Measurements from ENCODE around the gene NAPG. TPM values are rescaled to one million over a fixed set of nuclear protein-coding genes. Genes with fewer than 3 reads are reported as not detected.
A peak's percentile ranks its signal among the peaks of the same experiment; 100 is the strongest.
"Not testable (repeated sequence)": the region's sequence is repeated elsewhere in the genome, so short reads cannot be mapped to it uniquely, and the experiment has no call there.

Gene NAPG
- total RNA-seq, 1 donor from 2014 or later = 37.4 TPM

DNA sequence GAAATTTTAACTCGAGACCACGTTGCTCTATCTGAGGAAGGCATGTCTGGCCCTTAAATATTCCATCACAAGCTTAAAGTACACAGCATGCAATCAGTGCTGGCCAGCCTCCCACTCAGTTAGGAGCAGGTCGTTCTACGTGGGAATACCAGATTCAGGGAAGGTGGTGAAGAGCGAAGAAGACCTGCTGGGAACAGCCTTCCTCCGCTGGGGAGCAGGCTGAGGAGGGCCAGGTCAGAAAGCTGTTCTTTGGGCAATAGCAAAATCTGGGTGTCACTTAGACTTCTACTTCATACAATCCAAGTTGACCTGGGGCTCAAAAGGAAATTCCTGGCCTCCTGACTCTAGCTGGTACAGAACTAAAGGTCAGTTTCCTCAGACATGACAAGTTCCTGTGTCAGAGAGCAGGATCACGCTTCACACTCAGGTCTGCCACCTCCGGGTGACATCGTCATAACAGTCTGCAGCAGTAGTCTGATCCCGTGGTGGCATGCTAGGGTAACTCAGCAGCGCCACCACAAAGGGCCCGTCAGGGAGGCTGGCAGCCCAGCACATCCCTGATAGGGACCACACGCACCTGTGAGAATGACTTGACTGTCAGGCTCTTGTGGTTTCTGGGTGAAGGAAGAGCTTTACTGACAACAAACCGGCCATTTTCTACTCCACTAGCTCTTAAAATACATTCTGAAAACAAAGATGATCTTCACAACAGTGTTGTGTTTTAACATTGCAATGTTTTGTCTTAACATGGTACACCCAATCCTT, 35.2 kb upstream of the NAPG start:
- H3K27me3 Mint-ChIP-seq (ENCODE audit: insufficient read depth) = peaks cover under 1% of the 10 kb centered on the region
- H3K4me3 Mint-ChIP-seq = no peak overlapping the region
- peaks cover 10% of the 10 kb centered on the region for H3K4me1 Mint-ChIP-seq (ENCODE audit: low read depth)
- H3K27ac Mint-ChIP-seq = no peak overlapping the region
- peak; percentile 14 for DNase-seq (ENCODE audit: low spot score)
- intact Hi-C loops (cut with micrococcal nuclease) = loop anchor here (10.0 kb wide), 1 partner anchor 276 kb away; no protein-coding TSS in a partner anchor
- H3K9me3 Mint-ChIP-seq = no peaks in the 10 kb centered on the region
- no peaks in the 10 kb centered on the region for H3K36me3 Mint-ChIP-seq (ENCODE audit: low read depth)

DNA sequence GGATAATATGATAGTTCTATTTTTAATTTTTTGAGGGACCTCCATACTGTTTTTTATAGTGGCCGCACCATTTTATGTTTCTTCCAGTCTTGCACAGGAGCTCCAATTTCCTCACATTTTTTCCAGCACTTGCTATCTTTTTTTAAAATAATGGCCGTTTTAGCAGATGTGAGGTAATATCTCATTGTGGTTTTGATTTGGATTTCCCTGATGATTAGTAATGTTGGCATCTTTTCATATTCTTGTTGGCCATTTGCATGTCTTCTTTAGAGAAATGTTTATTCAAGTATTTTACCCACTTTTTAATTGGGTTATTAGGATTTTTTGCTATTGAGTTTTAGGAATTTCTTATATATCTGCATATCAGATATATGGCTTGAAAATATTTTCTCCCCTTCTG, 29.9 kb upstream of the NAPG start:
- Mint-ChIP-seq H3K4me1 (ENCODE audit: low read depth) (peaks cover 10% of the 10 kb centered on the region), H3K27ac (no peak overlapping the region), H3K36me3 (ENCODE audit: low read depth) (no peaks in the 10 kb centered on the region), H3K4me3 (no peak overlapping the region), H3K27me3 (ENCODE audit: insufficient read depth) (peaks cover 9% of the 10 kb centered on the region), H3K9me3 (no peaks in the 10 kb centered on the region)
- intact Hi-C loops (cut with micrococcal nuclease) = loop anchor here (10.0 kb wide), 1 partner anchor 281 kb away; no protein-coding TSS in a partner anchor
- no peak for DNase-seq (ENCODE audit: low spot score)

DNA sequence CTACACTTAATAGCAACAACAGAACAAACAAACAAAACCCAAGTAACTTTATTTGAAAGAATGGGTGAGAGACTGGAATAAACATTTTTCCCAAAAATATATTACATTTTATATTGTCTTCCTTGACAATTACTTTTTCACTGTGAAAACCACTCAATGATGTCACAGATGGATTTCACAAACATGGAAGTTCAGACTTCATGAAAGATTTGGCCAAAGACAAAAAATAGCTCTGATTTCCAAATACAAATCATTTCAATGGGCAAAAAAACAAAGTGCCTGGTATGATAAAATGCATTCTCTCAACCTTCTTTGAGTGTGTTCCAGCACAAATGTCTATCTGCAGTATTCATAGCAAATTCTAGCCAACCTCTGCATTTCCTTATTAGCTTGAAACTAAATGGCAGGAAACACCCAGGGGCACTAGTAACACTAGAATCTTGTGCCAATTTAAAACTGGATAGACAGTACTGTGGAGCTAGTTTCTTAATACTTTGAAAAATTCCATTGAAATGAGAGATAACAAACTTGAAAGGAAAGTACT, 28.5 kb upstream of the NAPG start:
- intact Hi-C loops (cut with micrococcal nuclease) = loop anchor here (10.0 kb wide), 1 partner anchor 282 kb away; no protein-coding TSS in a partner anchor
- Mint-ChIP-seq H3K27me3 (ENCODE audit: insufficient read depth) (peaks cover 11% of the 10 kb centered on the region), H3K27ac (no peak overlapping the region), H3K9me3 (no peaks in the 10 kb centered on the region), H3K4me3 (no peak overlapping the region), H3K36me3 (ENCODE audit: low read depth) (no peaks in the 10 kb centered on the region), H3K4me1 (ENCODE audit: low read depth) (peaks cover 9% of the 10 kb centered on the region)
- DNase-seq (ENCODE audit: low spot score) = no peak

DNA sequence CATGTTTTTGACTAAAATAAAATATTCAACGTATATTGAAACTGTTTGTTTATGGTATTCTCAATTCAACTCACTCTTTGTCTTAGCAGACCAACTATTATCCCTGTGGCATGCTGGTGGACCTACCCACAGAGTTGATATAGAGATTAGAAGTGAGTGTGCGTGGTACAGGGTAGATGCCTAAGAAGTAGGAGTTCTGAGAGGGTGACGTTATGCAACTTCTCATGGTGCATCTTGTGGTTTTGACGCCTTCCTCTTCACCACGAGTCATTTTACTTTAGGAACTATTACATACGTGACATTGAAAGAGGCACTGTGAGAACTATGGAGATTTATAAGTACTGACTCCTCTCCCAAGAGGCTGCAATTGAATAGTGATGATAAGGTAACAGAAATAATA, 26.6 kb upstream of the NAPG start:
- no peak for DNase-seq (ENCODE audit: low spot score)
- Mint-ChIP-seq H3K9me3 (no peaks in the 10 kb centered on the region), H3K27ac (no peak overlapping the region), H3K27me3 (ENCODE audit: insufficient read depth) (peaks cover 12% of the 10 kb centered on the region), H3K4me3 (no peak overlapping the region), H3K36me3 (ENCODE audit: low read depth) (no peaks in the 10 kb centered on the region), H3K4me1 (ENCODE audit: low read depth) (peaks cover 9% of the 10 kb centered on the region)
- intact Hi-C loops (cut with micrococcal nuclease) = loop anchor here (1.0 to 10.0 kb wide), 3 partner anchors 26 to 376 kb away; no protein-coding TSS in a partner anchor

DNA sequence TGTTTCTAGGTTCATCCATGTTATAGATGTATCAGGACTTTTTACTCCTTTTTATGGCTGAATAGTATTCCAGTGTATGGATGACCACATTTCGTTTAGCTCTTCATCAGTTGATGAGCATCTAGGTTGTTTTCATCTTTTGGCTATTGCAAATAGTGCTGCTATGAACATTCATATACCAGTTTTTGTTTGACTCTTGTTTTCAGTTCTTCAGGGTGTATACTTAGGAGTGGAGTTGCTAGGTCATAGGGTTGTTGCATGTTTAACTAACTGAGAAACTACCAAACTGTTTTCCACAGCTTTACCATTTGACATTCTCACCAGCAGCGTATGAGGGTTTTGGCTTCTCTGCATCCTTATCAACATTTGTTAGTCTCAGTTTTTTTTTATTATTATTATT, 25.8 kb upstream of the NAPG start:
- H3K9me3 Mint-ChIP-seq = peaks cover 7% of the 10 kb centered on the region
- H3K4me1 Mint-ChIP-seq (ENCODE audit: low read depth) = peaks cover 9% of the 10 kb centered on the region
- H3K36me3 Mint-ChIP-seq (ENCODE audit: low read depth) = no peaks in the 10 kb centered on the region
- H3K4me3 Mint-ChIP-seq = no peak overlapping the region
- no peak overlapping the region for H3K27ac Mint-ChIP-seq
- peaks cover 12% of the 10 kb centered on the region for H3K27me3 Mint-ChIP-seq (ENCODE audit: insufficient read depth)
- no peak for DNase-seq (ENCODE audit: low spot score)
- intact Hi-C loops (cut with micrococcal nuclease) = no loop called here

DNA sequence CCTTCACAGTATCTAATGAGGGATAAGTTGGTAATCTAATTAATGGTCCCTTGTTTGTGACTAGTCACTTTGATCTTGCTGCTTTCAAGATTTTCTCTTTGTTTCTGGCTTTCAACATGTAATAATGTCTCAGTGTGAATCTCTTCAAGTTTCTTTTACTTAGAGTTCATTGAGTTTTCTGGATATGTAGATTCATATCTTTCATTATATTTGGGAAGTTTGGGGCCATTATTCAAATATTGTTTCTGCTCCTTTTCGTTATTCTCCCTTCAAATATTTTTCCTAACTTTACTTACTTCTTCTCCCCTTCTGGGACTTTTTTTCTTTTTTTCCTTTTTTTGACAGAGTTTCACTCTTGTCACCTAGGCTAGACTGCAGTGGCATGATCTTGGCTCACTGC, 21.1 kb upstream of the NAPG start:
- peaks cover 22% of the 10 kb centered on the region for H3K9me3 Mint-ChIP-seq
- peaks cover 7% of the 10 kb centered on the region for H3K27me3 Mint-ChIP-seq (ENCODE audit: insufficient read depth)
- no peaks in the 10 kb centered on the region for H3K36me3 Mint-ChIP-seq (ENCODE audit: low read depth)
- intact Hi-C loops (cut with micrococcal nuclease) = no loop called here
- no peak overlapping the region for H3K27ac Mint-ChIP-seq
- no peak for DNase-seq (ENCODE audit: low spot score)
- H3K4me1 Mint-ChIP-seq (ENCODE audit: low read depth) = no peaks in the 10 kb centered on the region
- no peak overlapping the region for H3K4me3 Mint-ChIP-seq

DNA sequence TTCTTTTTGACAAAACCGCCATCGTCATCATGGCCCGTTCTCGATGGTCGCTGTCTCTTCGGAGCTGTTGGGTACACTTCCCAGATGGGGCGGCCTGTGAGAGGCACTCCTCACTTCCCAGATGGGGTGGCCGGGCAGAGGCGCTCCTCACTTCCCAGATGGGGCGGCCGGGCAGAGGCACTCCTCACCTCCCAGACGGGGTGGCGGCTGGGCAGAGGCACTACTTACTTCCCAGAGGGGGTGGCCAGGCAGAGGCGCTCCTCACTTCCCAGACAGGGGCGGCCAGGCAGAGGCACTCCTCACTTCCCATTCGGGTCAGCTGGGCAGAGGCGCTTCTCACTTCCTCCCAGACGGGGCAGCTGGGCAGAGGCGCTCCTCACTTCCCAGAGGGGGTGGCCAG, 19.9 kb upstream of the NAPG start:
- H3K4me1 Mint-ChIP-seq (ENCODE audit: low read depth); H3K4me3 Mint-ChIP-seq: not testable (repeated sequence)

DNA sequence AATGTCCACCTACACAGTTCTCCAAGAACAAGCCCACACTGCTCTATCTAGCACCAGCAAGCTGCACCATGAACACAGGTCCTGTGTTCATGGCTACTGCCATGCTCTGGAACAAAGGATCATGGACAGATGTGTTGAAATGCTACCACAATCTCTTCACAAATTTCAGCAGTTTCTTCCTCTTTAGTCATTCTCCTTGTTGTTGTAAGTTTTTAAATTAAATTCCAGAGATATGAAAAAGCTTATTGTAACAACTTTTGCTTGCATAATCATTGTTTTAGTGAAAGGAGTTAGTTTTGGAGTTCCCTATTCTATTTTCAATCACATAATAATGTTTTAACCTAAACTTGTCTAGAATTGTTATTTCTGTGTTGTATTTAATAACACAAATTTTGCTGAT, 17.2 kb upstream of the NAPG start:
- no peak overlapping the region for H3K27ac Mint-ChIP-seq
- no peak overlapping the region for H3K4me3 Mint-ChIP-seq
- H3K36me3 Mint-ChIP-seq (ENCODE audit: low read depth) = no peaks in the 10 kb centered on the region
- intact Hi-C loops (cut with micrococcal nuclease) = no loop called here
- no peak for DNase-seq (ENCODE audit: low spot score)
- H3K27me3 Mint-ChIP-seq (ENCODE audit: insufficient read depth) = peaks cover 5% of the 10 kb centered on the region
- peaks cover 22% of the 10 kb centered on the region for H3K9me3 Mint-ChIP-seq
- H3K4me1 Mint-ChIP-seq (ENCODE audit: low read depth) = no peaks in the 10 kb centered on the region

More for the DNA sequence above, 19.9 kb upstream of the NAPG start:
- intact Hi-C loops (cut with micrococcal nuclease); DNase-seq (ENCODE audit: low spot score); H3K36me3 Mint-ChIP-seq (ENCODE audit: low read depth); H3K27me3 Mint-ChIP-seq (ENCODE audit: insufficient read depth); H3K27ac Mint-ChIP-seq: not testable (repeated sequence)
- peaks cover 22% of the 10 kb centered on the region for H3K9me3 Mint-ChIP-seq

DNA sequence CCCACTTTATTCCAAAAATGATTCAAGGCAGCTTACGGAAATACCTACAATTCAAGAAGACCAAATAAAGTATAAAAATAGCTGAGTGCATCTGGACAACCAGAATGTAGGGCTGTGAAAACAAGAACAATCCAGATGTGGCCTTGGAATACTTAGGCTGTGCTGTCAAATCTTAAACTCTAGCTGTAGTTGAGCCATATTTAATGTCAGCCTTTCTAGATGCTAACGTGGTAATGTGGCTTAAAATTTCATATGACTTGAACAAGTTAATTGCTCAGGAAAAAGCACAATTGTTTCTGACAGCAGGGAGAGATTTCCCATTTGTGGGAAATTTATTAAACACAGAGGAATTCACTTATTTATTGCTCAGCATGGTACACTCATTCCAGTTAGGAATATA, 14.6 kb upstream of the NAPG start:
- intact Hi-C loops (cut with micrococcal nuclease) = no loop called here
- no peaks in the 10 kb centered on the region for H3K4me1 Mint-ChIP-seq (ENCODE audit: low read depth)
- H3K36me3 Mint-ChIP-seq (ENCODE audit: low read depth) = no peaks in the 10 kb centered on the region
- H3K4me3 Mint-ChIP-seq = no peak overlapping the region
- H3K9me3 Mint-ChIP-seq = peaks cover 15% of the 10 kb centered on the region
- DNase-seq (ENCODE audit: low spot score) = no peak
- no peak overlapping the region for H3K27ac Mint-ChIP-seq
- peaks cover 16% of the 10 kb centered on the region for H3K27me3 Mint-ChIP-seq (ENCODE audit: insufficient read depth)

DNA sequence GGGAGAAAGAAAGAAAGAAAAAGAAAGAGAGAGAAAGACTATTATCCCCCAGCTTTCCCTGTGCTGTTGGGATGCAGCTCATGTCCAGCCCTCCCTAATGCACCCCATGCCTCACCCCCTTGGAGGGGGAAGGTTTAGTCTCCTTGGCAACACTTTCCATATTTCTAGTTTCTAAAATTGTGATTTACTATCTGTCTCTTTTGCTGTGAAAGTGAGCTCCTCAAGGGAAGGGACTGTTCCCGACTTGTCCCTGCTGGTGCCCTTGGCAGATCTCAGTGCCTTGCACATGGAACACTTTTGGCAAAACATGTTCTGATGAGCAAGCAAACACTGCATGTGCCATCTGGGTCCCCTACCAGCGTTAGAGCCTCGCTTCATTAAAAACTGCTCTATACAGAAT, 11.7 kb upstream of the NAPG start:
- Mint-ChIP-seq H3K36me3 (ENCODE audit: low read depth) (no peaks in the 10 kb centered on the region), H3K4me1 (ENCODE audit: low read depth) (no peaks in the 10 kb centered on the region), H3K9me3 (no peaks in the 10 kb centered on the region), H3K4me3 (no peak overlapping the region), H3K27me3 (ENCODE audit: insufficient read depth) (peaks cover 36% of the 10 kb centered on the region), H3K27ac (no peak overlapping the region)
- DNase-seq (ENCODE audit: low spot score) = no peak
- intact Hi-C loops (cut with micrococcal nuclease) = no loop called here

DNA sequence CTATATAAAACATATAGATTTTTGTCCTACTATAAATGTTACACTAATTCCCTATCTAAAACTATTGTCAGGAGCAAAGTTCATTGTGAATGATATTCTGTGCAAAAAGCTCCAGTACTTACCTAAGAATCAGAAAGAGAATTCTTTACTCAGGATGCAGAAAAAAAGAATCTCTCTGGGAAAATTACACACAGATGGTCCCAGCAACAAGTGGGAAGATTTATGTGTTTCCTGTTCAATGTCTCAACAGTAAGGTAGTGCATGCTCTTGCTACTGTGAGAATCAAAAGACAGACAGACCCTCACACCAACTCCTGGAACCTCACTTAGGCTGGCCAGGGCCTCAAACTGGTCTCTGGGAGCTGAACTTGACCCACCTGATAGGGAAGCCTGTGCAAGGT, 11.2 kb upstream of the NAPG start:
- Mint-ChIP-seq H3K9me3 (no peaks in the 10 kb centered on the region), H3K4me3 (no peak overlapping the region), H3K4me1 (ENCODE audit: low read depth) (no peaks in the 10 kb centered on the region), H3K27me3 (ENCODE audit: insufficient read depth) (peaks cover 38% of the 10 kb centered on the region), H3K36me3 (ENCODE audit: low read depth) (no peaks in the 10 kb centered on the region), H3K27ac (no peak overlapping the region)
- intact Hi-C loops (cut with micrococcal nuclease) = no loop called here
- no peak for DNase-seq (ENCODE audit: low spot score)

DNA sequence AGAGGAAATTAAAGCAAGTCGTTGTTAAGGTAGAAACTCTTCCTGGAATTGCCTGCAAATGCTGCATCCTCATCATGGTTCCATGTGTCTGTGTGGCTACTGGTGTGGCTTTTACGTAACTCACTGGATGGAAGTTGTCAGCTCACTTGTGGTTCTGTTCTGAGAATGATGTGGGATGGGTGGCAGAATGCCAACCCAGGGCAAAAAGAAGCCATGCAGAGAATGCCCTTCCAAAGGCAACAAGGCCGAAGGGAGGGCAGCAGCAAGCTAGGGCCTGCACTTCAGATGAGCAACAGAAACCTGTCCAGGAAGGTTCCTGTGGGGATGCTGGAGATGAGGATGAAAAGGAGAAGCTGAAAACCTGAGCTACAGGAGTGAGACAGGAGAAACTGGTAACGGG, 10.4 kb upstream of the NAPG start:
- H3K27ac Mint-ChIP-seq = no peak overlapping the region
- no peak overlapping the region for H3K4me3 Mint-ChIP-seq
- no peaks in the 10 kb centered on the region for H3K36me3 Mint-ChIP-seq (ENCODE audit: low read depth)
- DNase-seq (ENCODE audit: low spot score) = no peak
- peaks cover 6% of the 10 kb centered on the region for H3K4me1 Mint-ChIP-seq (ENCODE audit: low read depth)
- intact Hi-C loops (cut with micrococcal nuclease) = no loop called here
- H3K27me3 Mint-ChIP-seq (ENCODE audit: insufficient read depth) = peaks cover 43% of the 10 kb centered on the region
- no peaks in the 10 kb centered on the region for H3K9me3 Mint-ChIP-seq

DNA sequence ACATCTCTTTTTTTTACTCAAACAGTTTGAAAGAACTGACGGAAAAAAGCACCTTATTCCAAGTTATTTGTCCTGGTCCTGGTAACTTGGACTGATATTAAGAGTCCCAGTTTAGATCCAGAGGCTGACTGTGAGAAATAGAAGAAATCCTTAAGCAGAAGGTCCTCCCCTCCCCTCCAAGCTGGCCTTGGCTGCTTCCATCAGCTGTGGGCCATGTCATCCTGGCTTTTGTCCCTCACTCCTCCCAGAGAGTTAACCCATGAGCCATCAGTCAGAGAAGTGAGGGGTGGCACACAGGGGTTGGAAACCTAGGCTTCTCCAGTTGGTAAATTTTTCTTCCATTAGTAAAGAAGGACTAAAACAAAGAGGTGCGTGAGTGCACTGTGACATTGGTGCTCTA, 9.7 kb upstream of the NAPG start:
- H3K4me1 Mint-ChIP-seq (ENCODE audit: low read depth) = peaks cover 6% of the 10 kb centered on the region
- intact Hi-C loops (cut with micrococcal nuclease) = no loop called here
- no peak overlapping the region for H3K4me3 Mint-ChIP-seq
- peaks cover 43% of the 10 kb centered on the region for H3K27me3 Mint-ChIP-seq (ENCODE audit: insufficient read depth)
- DNase-seq (ENCODE audit: low spot score) = no peak
- H3K9me3 Mint-ChIP-seq = no peaks in the 10 kb centered on the region
- H3K36me3 Mint-ChIP-seq (ENCODE audit: low read depth) = no peaks in the 10 kb centered on the region
- no peak overlapping the region for H3K27ac Mint-ChIP-seq
